NCI-H128 (cell line): Measurements from ENCODE around the gene KNTC1.
"Not testable (repeated sequence)": the region's sequence is repeated elsewhere in the genome, so short reads cannot be mapped to it uniquely, and the experiment has no call there.

Experiments
- DNase-seq: peaks from one replicate; lab custom pipeline; 2025; ENCODE audit not compliant: unreplicated experiment; lab: John Stamatoyannopoulos, UW

The KNTC1 gene

GRCh38 chr12:122646517-122647217, 119.6 kb downstream of the KNTC1 start:
- no peak for DNase-seq

- DNase-seq, result no peak
Observed at GRCh38 chr12:122651520-122652224, 124.6 kb downstream of the KNTC1 start.

GRCh38 chr12:122653291-122653690, 126.2 kb downstream of the KNTC1 start:
- not testable (repeated sequence) for DNase-seq

GRCh38 chr12:122656298-122656697, 129.2 kb downstream of the KNTC1 start:
- DNase-seq, result no peak

GRCh38 chr12:122659579-122659978, 132.5 kb downstream of the KNTC1 start:
- DNase-seq, result no peak

GRCh38 chr12:122661246-122661645, 134.2 kb downstream of the KNTC1 start:
- no peak for DNase-seq

- no peak for DNase-seq
Observed at GRCh38 chr12:122661938-122662337, 134.9 kb downstream of the KNTC1 start.

- no peak for DNase-seq
Observed at GRCh38 chr12:122665349-122665748, 138.3 kb downstream of the KNTC1 start.

GRCh38 chr12:122665759-122666158, 138.7 kb downstream of the KNTC1 start:
- no peak for DNase-seq

GRCh38 chr12:122668268-122668667, 141.2 kb downstream of the KNTC1 start:
- DNase-seq, result no peak

GRCh38 chr12:122669397-122670070, 142.5 kb downstream of the KNTC1 start:
- no peak for DNase-seq

- DNase-seq, result no peak
Observed at GRCh38 chr12:122672515-122672914, 145.5 kb downstream of the KNTC1 start.
